GM12892 (cell line): Measurements from ENCODE around the gene CDK9.

Experiments
- POLR2A ChIP-seq: IDR thresholded peaks from 2 replicates; pipeline ENCODE4 v1.6.1; 2011; ENCODE audit warnings: low read depth, low read length, control low read depth
- POLR2AphosphoS5 ChIP-seq: IDR thresholded peaks from 2 replicates; pipeline ENCODE4 v1.6.1; 2011; ENCODE audit warnings: low read depth, low read length, control low read depth

GRCh38 chr9:127755061-127756060 is 30.5 kb upstream of the CDK9 start:
- TF ChIP-seq POLR2A (no peak), POLR2AphosphoS5 (no peak)
